Activated naive CD4-positive, alpha-beta T cell (primary cell): ENCODE data around the gene TRIM25.
A peak's percentile ranks its signal among the peaks of the same experiment; 100 is the strongest.

ENCODE experiments used
- DNase-seq, 4 experiments: peaks; one replicate each; lab custom pipeline; 2025; lab: John Stamatoyannopoulos, UW

The TRIM25 gene

DNA sequence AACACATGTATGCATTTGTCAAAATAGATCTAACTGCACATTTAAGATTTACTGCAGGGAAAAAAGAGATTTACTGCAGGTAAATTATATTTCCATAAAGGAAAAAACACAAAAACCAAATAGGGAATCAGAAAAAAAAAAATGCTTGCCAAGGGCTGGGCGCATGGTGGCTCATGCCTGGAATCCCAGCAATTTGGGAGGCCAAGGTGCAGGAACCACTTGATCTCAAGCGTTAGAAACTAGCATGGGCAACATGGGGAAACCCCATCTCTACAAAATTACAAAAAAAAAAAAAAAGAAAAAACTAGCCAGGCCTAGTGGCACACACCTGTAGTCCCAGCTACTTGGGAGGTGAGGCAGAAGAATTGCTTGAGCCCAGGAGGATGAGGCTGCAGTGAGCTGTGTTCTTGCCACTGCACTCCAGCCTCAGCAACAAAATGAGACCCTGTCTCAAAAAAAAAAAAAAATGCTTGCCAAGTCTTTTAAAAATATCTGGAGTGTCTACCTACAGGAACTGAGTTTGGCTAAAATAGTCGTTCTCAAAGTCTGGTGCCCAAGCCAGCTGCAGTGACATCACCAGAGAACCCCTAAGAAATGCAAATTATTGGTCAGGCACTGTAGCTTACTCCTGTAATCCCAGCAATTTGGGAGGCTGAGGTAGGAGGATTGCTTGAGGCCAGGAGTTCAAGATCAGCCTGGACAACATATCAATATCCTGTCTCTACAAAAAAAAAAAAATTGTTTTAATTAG is 17.5 kb downstream of the TRIM25 start:
- DNase-seq = no peak

DNA sequence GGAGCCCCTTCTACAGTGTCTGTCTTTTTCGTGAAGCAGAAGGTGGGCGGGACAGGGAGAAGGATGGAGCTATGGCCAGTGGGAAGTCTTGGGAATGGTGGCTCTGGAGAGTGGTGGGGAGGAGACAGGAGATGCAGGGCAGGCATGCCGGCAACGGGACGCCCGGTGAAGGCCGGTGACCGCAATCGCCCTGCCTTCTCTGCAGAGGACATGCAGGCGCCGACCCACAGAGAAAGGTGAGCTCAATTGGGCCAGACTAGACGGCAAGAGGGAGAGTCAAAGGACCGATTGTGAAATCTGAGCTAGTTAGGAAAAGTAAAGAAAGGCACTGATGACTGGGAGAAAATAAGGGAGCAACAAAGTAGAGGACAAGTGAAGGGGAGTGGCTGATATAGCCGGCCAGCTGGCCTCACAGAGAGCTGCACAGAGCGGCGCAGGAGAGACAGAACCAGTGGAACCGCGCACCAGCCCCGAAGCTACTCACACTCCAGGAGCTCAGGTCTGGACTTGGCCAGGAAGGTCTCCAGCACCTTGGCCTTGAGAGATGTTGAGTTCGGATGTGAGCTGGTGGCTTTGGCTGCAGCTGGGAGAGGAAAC is 18.9 kb downstream of the TRIM25 start:
- DNase-seq = no peak

- DNase-seq = no peak
Measured at GRCh38 chr17:56893503-56893902, 20.3 kb downstream of the TRIM25 start.

- DNase-seq = no peak
Measured at GRCh38 chr17:56892333-56892732, 21.5 kb downstream of the TRIM25 start.

DNA sequence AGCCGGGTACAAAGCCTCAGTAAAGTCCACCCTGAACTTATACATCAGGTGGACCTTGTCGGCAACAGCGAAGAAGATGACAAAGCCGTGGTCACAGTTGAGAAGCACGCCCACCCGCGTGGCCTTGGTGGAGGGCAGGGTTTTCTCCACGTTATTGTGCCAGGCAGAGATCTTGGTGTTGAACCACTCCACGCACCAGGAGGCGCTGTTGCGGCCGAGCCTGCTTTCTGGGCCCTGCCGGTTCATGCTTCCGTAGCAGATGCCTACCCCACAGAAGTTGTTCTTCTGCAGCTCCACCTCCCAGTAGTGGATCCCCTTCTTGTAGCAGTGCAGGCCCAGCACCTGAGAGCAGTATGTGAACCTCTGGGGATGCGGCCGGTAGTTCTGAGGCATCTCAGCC is 22.1 kb downstream of the TRIM25 start:
- peak; percentile 8 to 51 (median 29) for DNase-seq

DNA sequence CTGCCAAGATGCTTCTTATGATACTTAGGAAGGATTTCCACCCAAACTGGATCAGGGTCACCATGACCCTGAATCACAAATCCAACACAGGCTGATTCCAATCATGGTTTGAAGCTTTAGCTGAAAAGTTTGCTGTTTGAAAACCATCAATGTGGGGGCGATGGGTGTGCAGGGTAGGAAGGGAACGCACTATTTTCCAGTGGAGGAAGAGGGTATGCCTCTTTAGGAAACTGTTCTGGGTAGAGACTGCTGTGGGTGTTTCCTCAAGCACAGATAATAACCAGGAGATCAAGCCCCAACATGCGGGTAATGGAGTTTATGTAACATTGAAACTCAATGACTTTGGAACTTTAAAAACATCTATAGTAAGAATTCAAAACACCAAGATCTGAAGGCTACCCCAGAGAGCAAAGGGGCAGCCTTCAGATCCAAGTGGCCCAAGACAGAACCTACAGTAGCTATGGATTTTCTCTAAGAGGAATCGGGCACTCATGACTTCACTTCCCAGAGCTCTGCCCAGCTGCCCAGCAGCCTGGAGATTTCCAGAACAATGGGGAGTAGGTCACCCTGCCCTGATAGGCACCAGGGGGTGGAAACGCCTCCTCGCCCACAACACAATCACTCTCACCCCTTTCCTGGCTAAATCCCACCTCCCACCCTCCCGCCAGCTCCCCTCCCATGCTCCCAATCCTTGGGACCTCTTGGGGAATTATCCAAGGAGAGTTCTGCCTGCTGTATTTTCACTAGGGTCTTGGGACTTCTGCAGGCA is 22.8 kb downstream of the TRIM25 start:
- DNase-seq = no peak

DNA sequence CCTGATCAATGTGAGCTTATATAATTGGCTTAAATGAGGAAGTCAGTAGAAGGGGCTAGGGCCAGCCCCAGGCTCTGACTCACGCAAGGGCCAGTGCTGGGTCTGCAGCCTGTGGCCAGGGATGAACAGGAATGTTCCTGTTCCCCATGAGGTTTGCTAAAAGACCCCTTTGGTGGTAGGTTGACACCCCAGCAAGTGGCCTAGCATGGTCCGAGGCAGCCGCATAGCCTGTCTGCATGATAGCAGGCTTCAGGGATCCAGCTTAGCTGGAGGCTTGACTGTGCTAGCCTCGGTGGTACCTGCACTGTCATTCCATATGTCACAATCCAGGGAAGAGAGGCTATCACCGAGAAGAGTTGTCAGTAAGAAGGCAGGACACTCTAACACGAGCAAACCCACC is 23.5 kb downstream of the TRIM25 start:
- no peak for DNase-seq

DNA sequence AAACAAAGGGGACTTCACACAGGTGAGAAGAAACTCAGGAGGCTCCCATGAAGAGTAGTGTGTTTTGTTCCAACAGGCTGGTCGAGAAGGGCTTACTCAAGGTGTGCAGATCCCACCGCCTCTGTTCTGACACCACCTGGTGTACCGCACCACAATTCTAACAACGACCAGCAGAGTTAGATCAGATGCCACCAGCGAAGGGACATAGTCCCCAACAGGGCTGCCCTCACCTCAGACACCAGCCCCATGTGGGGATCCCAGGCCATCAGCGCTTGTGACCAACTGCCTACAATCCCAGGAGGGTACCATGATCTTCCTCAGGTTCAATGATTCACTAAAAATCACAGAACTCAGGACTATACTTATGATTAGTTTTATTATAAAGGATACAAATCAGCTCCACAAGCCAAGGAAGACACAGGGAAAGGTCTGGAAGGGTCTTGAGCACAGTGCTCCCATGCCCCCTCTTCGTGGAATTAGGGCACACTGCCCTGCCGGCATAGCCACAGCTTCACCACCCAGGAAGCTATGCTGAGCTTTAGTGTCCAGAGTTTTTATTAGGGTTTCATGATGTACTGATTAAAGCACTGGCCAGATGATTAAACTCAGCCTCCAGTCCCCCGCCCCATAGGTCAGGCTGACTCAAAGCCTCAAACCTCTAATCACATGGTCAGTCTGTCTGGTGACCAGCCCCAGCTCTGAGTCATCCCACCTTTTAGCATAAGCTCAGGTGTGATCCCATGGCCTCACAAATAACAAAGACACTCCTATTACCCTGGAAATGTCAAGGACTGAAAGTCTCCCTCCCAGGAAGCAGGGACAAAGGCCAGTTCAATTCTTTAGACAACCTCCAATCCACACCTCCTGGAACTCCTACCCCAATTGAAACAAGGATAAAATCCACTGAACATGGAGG is 26.0 kb downstream of the TRIM25 start:
- no peak for DNase-seq

DNA sequence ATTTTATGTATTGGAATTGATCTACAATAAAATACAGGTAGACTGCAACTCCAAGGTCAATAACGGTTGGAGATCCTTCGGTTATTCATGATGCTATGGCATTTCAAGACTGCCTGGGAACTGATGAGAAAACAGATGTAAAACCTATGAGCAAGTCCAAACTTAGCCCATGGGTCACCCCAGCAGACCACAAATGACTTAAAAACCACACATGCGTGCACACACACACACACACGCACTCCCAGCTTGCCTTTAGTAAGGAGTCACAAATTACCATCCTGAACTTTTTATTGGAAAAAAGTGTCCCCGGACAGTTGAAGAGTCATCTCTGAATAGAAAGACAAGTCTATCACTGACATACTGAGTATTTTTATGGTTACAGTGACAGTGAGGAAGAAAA is 26.7 kb downstream of the TRIM25 start:
- DNase-seq = no peak

DNA sequence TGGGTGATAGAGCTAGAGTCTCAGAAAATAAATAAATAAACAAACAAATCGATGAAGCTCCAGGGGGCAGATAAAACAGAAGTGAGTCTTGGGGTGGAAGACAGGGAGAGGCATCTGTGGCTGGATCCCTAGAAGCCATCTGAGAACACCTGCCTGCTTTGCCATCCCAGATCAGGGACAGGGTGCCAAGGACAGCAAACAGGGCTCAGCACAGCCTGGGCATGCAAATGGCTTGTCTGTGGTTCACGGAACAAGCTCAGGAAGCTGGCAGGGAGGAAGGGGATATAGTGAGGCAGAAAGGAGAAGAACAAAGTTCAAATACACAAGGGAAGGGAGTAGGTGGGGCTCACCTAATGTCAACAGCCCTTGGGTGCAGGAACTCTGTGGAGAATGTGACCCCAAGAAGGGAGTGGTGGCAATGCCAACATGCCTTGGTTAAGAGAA is 27.5 kb downstream of the TRIM25 start:
- DNase-seq = no peak

DNA sequence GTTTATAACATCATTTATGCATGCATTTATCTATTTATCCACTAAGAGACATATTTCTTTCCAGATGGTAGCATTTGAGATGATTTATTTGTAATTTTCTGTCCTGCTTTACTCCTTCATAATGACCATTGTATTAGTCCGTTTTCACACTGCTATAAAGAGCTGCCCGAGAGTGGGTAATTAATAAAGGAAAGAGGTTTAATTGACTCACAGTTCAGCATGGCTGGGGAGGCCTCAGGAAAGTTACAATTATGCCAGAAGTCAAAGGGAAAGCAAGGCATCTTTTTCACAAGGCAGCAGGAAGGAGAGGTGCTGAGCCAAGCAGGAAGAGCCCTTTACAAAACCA is 28.6 kb downstream of the TRIM25 start:
- DNase-seq = no peak

- DNase-seq = no peak
Measured at GRCh38 chr17:56884483-56885311, 29.2 kb downstream of the TRIM25 start.

DNA sequence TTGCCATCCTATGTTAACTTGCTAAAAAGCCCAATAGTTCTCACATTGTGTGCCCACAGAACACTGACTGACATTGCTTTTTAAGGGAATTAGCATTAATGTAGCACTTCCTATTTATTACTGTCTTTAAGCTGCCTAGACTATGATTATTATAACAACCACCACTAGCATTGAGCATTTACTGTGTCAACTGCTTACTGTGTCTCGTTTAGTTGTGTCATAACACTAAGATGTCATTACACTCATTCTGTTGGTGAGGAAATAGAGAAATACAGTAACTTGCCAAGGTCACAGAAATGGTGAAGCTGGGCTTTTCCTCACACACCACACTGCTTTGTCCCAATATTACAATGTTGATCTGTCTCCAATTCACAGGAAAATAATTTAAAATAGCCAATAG is 30.2 kb downstream of the TRIM25 start:
- DNase-seq = no peak

- no peak for DNase-seq
Measured at GRCh38 chr17:56881685-56882295, 32.1 kb downstream of the TRIM25 start.

DNA sequence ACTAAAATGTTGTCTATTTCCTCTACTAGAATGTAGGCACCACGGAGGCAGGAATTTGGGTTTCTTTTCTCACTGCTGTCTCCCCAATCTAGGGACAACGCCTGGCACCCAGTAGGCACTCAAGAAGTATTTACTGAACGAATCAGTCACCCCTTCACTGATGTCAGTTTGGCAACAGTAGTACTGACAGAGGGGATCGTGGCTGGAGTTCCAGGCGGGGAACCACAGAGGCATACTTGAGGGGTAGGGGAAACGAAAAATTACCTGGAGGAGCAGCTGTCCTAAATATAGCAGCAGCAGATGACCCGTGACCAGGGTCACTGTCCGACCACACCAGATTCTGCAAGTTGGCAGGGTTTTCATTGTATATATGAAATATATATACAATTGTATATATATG is 33.3 kb downstream of the TRIM25 start:
- no peak for DNase-seq

GRCh38 chr17:56880133-56880532 is 33.7 kb downstream of the TRIM25 start:
- no peak for DNase-seq

DNA sequence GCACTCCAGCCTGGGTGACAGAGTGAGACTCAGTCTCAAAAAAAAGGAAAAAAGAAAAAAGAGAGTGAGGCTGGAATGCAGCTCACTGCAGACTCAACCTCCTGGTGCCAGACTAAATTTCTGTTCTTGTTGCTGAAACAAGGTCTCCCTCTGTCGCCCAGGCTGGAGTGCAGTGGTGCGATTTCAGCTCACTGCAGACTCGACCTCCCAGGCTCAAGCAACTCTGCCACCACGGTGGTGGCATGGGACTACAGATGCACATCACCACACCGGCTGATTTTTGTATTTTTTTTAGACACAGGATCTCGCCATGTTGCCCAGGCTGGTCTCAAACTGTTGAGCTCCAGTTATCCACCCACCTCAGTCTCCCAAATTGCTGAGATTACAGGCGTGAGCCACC is 34.6 kb downstream of the TRIM25 start:
- DNase-seq = no peak

DNA sequence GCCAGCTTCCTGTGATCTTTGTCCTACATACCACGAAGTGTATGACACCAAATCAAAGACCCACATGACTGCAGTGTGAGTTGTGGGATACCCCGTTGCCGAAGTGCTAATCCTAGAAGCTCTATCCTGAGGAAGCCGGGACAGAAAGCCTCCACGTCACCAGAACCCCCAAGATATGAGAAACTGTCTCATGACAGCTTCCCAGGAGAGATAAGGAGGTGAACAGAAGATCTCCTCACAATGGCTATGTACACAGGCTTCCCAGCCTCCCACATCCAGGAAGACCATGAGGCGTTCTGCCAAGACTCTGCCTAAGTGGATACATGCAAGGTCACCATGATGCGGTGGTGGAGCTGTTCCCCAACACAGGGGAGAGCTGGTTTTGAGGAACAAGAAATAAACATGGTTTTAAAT is 37.1 kb downstream of the TRIM25 start:
- DNase-seq = no peak

DNA sequence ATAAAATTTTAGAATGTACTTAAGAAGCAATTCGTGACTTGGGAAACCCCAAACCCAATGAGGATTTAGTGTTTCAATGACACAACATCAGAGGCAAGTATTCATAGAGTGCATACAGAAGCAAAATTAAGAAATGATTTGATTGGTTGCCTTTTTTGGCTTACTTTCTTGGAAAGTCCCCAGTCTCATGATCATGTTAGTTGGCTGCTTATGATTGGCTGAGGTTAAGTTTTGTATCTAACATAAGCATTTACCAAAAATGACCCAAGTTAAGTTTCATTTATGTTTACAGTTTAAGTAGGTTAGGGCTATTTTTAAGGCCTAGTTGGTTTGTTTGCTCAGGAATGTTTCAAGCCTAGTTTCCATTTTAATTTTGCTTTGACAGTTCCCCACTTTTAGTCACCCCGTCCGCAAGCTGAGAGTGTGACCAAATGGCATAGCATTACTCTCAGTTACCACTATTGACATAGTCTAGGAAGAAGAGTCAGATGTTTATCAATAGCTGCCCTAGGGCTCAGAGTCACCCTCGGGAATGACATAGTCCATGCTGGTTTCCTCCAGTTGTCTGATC is 43.7 kb downstream of the TRIM25 start:
- DNase-seq = no peak

DNA sequence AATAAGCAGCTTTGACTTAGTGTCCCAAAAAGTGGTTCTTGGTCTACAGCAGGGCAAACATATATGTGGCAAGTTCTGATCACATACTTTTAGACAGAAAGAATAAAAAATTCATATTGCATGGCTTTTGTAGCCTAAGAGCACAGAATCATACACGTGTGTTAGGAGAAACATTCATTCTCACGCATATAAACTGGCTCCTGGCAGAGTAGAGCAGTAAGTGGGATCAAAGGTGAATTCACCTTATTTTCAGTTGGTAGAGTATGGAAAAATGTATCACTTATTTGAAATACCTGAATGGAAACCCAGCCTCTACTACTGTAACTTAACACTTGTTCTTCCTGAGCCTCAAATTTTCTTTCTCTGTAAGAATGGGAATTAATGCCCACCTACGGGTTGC is 45.1 kb downstream of the TRIM25 start:
- no peak for DNase-seq
